ENCODE data around the gene ITGA2.

Gene ITGA2

DNA sequence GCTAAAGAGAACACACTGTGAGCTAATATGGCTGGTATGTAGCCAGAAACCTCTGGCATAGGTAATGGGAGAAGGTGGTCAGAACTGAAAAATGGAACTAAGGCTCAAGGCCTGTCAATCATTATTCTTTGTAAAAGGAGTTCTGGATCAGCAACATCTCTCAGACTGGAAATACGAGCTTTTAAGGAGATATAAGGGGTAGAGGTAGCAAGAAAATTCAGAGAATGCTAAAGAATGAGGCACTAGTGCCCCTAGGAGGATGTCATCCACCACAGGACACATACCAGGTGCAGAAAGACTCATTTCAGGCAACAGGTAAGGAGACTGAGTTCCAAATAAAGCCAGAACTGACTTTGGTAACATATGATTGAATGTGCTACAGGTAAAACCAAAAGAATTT lies 139.3 kb downstream of the ITGA2 start:
- TF ChIP-seq, protein P1, sequence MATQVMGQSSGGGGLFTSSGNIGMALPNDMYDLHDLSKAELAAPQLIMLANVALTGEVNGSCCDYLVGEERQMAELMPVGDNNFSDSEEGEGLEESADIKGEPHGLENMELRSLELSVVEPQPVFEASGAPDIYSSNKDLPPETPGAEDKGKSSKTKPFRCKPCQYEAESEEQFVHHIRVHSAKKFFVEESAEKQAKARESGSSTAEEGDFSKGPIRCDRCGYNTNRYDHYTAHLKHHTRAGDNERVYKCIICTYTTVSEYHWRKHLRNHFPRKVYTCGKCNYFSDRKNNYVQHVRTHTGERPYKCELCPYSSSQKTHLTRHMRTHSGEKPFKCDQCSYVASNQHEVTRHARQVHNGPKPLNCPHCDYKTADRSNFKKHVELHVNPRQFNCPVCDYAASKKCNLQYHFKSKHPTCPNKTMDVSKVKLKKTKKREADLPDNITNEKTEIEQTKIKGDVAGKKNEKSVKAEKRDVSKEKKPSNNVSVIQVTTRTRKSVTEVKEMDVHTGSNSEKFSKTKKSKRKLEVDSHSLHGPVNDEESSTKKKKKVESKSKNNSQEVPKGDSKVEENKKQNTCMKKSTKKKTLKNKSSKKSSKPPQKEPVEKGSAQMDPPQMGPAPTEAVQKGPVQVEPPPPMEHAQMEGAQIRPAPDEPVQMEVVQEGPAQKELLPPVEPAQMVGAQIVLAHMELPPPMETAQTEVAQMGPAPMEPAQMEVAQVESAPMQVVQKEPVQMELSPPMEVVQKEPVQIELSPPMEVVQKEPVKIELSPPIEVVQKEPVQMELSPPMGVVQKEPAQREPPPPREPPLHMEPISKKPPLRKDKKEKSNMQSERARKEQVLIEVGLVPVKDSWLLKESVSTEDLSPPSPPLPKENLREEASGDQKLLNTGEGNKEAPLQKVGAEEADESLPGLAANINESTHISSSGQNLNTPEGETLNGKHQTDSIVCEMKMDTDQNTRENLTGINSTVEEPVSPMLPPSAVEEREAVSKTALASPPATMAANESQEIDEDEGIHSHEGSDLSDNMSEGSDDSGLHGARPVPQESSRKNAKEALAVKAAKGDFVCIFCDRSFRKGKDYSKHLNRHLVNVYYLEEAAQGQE (IDR thresholded peaks at IDR 0.05; ENCODE audit: insufficient read depth in 1 of 2, low read depth in 2 of 2, low read length in 2 of 2), result no peak
- no peak for TF ChIP-seq POLR2AphosphoS5 (IDR thresholded peaks at IDR 0.05; ENCODE audit: low read depth, low read length)

GRCh38 chr5:53130266-53130665 lies 141.1 kb downstream of the ITGA2 start:
- TF ChIP-seq POLR2AphosphoS5 (IDR thresholded peaks at IDR 0.05; ENCODE audit: low read depth, low read length) (no peak), TAF1 (IDR thresholded peaks at IDR 0.05; ENCODE audit: borderline replicate concordance, insufficient read depth, low read length) (no peak), FOXP2 (optimal IDR thresholded peaks at IDR 0.05; ENCODE audit: borderline replicate concordance, extremely low read depth, extremely low read length, insufficient read depth) (no peak), SIN3A (IDR thresholded peaks at IDR 0.05; ENCODE audit: borderline replicate concordance, insufficient read depth, low read length) (no peak)
- TF ChIP-seq, protein P1 (IDR thresholded peaks at IDR 0.05; ENCODE audit: insufficient read depth in 1 of 2, low read depth in 2 of 2, low read length in 2 of 2), result no peak

GRCh38 chr5:53133020-53133419 lies 143.9 kb downstream of the ITGA2 start:
- no peak for TF ChIP-seq FOXP2 (optimal IDR thresholded peaks at IDR 0.05; ENCODE audit: borderline replicate concordance, extremely low read depth, extremely low read length, insufficient read depth)
- TF ChIP-seq SIN3A (IDR thresholded peaks at IDR 0.05; ENCODE audit: borderline replicate concordance, insufficient read depth, low read length), result no peak
- no peak for TF ChIP-seq TAF1 (IDR thresholded peaks at IDR 0.05; ENCODE audit: borderline replicate concordance, insufficient read depth, low read length)
- TF ChIP-seq, protein P1 (IDR thresholded peaks at IDR 0.05; ENCODE audit: insufficient read depth in 1 of 2, low read depth in 2 of 2, low read length in 2 of 2), result no peak
- no peak for TF ChIP-seq POLR2AphosphoS5 (IDR thresholded peaks at IDR 0.05; ENCODE audit: low read depth, low read length)

All from PFSK-1 (cell line).